HFFc6 (cell line): ENCODE measurements around the gene PTPN13. TPM values are rescaled to one million over a fixed set of nuclear protein-coding genes. Genes with fewer than 3 reads are reported as not detected.

Experiments
- DNase-seq: peaks from one replicate; pipeline ENCODE4 v3.0.0-alpha.2; 2018
- H3K27ac Mint-ChIP-seq: 2 replicates; pipeline ENCODE4 v1.8.0; 2020; ENCODE audit warnings: mild to moderate bottlenecking, mixed read lengths
- H3K27me3 Mint-ChIP-seq: 2 replicates; pipeline ENCODE4 v1.8.0; 2021; ENCODE audit warnings: mild to moderate bottlenecking, moderate library complexity, mixed read lengths; ENCODE audit not compliant: insufficient read depth
- H3K36me3 Mint-ChIP-seq: 2 replicates; pipeline ENCODE4 v1.8.0; 2021; ENCODE audit warnings: low read depth, mixed read lengths
- H3K4me1 Mint-ChIP-seq: 2 replicates; pipeline ENCODE4 v1.8.0; 2020; ENCODE audit warnings: low read depth, mixed read lengths
- H3K4me3 Mint-ChIP-seq: 2 replicates; pipeline ENCODE4 v1.8.0; 2020; ENCODE audit warnings: mild to moderate bottlenecking, moderate library complexity, mixed read lengths
- H3K9me3 Mint-ChIP-seq: 2 replicates; pipeline ENCODE4 v1.8.0; 2020; ENCODE audit warnings: mild to moderate bottlenecking, mixed read lengths
- CTCF ChIP-seq: fragments of 200-600 bp; sonication (generic); IDR thresholded peaks from 2 replicates; pipeline ENCODE4 v1.5.0; 2021; ENCODE audit warnings: antibody characterized with exemption, mild to moderate bottlenecking
- long read RNA-seq: library from polyadenylated mRNA; unstranded; transcript quantifications from one replicate; pipeline ENCODE4 v2.0.0, GENCODE V29; 2019
- total RNA-seq, 6 experiments: library from RNA; stranded (reverse); fragmentation: NEBNext Ultra II Directional; extraction: Animal tissue kit (Norgen Biotek cat#: 25700); gene quantifications; 2 replicates in 1 of 6; 3 replicates in 5 of 6; pipeline ENCODE4 v1.2.3, GENCODE V29; 2021

The PTPN13 gene, protein sequence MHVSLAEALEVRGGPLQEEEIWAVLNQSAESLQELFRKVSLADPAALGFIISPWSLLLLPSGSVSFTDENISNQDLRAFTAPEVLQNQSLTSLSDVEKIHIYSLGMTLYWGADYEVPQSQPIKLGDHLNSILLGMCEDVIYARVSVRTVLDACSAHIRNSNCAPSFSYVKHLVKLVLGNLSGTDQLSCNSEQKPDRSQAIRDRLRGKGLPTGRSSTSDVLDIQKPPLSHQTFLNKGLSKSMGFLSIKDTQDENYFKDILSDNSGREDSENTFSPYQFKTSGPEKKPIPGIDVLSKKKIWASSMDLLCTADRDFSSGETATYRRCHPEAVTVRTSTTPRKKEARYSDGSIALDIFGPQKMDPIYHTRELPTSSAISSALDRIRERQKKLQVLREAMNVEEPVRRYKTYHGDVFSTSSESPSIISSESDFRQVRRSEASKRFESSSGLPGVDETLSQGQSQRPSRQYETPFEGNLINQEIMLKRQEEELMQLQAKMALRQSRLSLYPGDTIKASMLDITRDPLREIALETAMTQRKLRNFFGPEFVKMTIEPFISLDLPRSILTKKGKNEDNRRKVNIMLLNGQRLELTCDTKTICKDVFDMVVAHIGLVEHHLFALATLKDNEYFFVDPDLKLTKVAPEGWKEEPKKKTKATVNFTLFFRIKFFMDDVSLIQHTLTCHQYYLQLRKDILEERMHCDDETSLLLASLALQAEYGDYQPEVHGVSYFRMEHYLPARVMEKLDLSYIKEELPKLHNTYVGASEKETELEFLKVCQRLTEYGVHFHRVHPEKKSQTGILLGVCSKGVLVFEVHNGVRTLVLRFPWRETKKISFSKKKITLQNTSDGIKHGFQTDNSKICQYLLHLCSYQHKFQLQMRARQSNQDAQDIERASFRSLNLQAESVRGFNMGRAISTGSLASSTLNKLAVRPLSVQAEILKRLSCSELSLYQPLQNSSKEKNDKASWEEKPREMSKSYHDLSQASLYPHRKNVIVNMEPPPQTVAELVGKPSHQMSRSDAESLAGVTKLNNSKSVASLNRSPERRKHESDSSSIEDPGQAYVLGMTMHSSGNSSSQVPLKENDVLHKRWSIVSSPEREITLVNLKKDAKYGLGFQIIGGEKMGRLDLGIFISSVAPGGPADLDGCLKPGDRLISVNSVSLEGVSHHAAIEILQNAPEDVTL (N-terminal part only)
- 10 to 100 TPM; 48.2 to 65.7 (median 58.1) TPM for total RNA-seq
- long read RNA-seq, full-length matches to known transcripts: 1 of 22 reads
- long read RNA-seq, partial matches to known transcripts: 15 of 22 reads
- long read RNA-seq, other reads (novel, unspliced or antisense): 6 of 22 reads

GRCh38 chr4:86593688-86594558, at the start of gene PTPN13:
TSS of gene PTPN13 (plus strand) at chr4:86594315. CDS start at chr4:86635257, 40,942 bp downstream.
- Mint-ChIP-seq H3K9me3 (no peaks in the 10 kb centered on the region), H3K4me3 (peak within 1 kb of the TSS; percentile 96), H3K27ac (peak within 1 kb of the TSS; percentile 99), H3K36me3 (no peaks in the 10 kb centered on the region; the same call in 1 of the 2 replicates), H3K4me1 (peaks cover 51% of the 10 kb centered on the region), H3K27me3 (peaks cover 5% of the 10 kb centered on the region; the same call in 1 of the 2 replicates)
- TF ChIP-seq CTCF: no peak
- peak; percentile 99 for DNase-seq

DNA sequence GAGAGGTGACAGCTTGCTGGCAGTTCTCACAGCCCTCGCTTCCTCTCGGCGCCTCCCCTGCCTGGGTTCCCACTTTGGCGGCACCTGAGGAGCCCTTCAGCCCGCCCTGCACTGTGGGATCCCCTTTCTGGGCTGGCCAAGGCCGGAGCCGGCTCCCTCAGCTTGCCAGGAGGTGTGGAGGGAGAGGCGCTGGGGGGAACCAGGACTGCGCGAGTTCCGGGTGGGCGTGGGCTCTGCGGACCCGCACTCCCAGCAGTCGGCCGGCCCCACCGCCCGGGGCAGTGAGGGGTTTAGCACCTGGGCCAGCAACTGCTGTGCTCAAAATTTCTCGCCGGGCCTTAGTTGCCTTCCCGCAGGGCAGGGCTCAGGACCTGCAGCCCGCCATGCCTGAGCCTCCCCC, 47.0 kb upstream of the PTPN13 start:
- peaks cover 20% of the 10 kb centered on the region for H3K4me1 Mint-ChIP-seq
- H3K36me3 Mint-ChIP-seq: peaks cover 5% of the 10 kb centered on the region; the same call in 1 of the 2 replicates
- no peaks in the 10 kb centered on the region for H3K9me3 Mint-ChIP-seq
- TF ChIP-seq CTCF: no peak
- H3K4me3 Mint-ChIP-seq: no peak overlapping the region
- no peak overlapping the region for H3K27ac Mint-ChIP-seq
- DNase-seq: no peak
- H3K27me3 Mint-ChIP-seq: peaks cover 5% of the 10 kb centered on the region

- H3K36me3 Mint-ChIP-seq: peaks cover 5% of the 10 kb centered on the region; the same call in 1 of the 2 replicates
- peaks cover 10% of the 10 kb centered on the region for H3K4me1 Mint-ChIP-seq
- H3K27me3 Mint-ChIP-seq: no peaks in the 10 kb centered on the region
- H3K4me3 Mint-ChIP-seq: no peak overlapping the region
- H3K27ac Mint-ChIP-seq: peak overlapping the region; percentile 30; the same call in 1 of the 2 replicates
- TF ChIP-seq CTCF: no peak
- DNase-seq: peak; percentile 55
- no peaks in the 10 kb centered on the region for H3K9me3 Mint-ChIP-seq
Measured at GRCh38 chr4:86549163-86549788, 44.8 kb upstream of the PTPN13 start.

- Mint-ChIP-seq H3K4me3 (no peak overlapping the region), H3K36me3 (no peaks in the 10 kb centered on the region; the same call in 1 of the 2 replicates), H3K27me3 (no peaks in the 10 kb centered on the region; the same call in 1 of the 2 replicates), H3K27ac (no peak overlapping the region), H3K9me3 (no peaks in the 10 kb centered on the region), H3K4me1 (peaks cover 9% of the 10 kb centered on the region)
- no peak for DNase-seq
- TF ChIP-seq CTCF: no peak
Measured at GRCh38 chr4:86551387-86551786, 42.7 kb upstream of the PTPN13 start.
